ENCODE measurements around the gene RPN1.
"Not testable (repeated sequence)": the region's sequence is repeated elsewhere in the genome, so short reads cannot be mapped to it uniquely, and the experiment has no call there.

DNA sequence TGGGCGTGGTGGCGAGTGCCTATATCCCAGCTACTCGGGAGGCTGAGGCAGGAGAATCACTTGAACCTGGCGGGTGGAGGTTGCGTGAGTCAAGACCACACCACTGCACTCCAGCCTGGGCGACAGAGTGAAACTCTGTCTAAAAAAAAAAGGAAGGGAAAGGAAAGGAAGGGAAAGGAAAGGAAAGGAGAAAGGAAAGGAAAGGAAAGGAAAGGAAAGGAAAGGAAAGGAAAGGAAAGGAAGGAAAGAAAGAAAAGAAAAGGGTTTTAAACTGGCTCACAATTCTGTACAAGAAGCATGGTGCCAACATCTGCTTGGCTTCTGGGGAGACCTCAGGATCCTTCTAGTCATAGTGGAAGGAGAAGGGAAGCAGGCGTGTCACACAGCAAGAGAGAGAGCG lies 63.7 kb downstream of the RPN1 start:
- TF ChIP-seq, protein P1, sequence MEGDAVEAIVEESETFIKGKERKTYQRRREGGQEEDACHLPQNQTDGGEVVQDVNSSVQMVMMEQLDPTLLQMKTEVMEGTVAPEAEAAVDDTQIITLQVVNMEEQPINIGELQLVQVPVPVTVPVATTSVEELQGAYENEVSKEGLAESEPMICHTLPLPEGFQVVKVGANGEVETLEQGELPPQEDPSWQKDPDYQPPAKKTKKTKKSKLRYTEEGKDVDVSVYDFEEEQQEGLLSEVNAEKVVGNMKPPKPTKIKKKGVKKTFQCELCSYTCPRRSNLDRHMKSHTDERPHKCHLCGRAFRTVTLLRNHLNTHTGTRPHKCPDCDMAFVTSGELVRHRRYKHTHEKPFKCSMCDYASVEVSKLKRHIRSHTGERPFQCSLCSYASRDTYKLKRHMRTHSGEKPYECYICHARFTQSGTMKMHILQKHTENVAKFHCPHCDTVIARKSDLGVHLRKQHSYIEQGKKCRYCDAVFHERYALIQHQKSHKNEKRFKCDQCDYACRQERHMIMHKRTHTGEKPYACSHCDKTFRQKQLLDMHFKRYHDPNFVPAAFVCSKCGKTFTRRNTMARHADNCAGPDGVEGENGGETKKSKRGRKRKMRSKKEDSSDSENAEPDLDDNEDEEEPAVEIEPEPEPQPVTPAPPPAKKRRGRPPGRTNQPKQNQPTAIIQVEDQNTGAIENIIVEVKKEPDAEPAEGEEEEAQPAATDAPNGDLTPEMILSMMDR (IDR thresholded peaks at IDR 0.05), result not testable (repeated sequence)
- TF ChIP-seq EP300 (IDR thresholded peaks at IDR 0.05), result not testable (repeated sequence)

All from suprapubic skin (tissue), 3 donors.